ENCODE results near the gene ENAM.

- TF ChIP-seq POLR2A (IDR thresholded peaks at IDR 0.05; ENCODE audit: low read depth, low read length) (no peak), TAF1 (IDR thresholded peaks at IDR 0.05; ENCODE audit: borderline replicate concordance, low read depth, low read length) (no peak), POLR2AphosphoS5 (IDR thresholded peaks at IDR 0.05; ENCODE audit: low read depth, low read length) (no peak)
Observed at GRCh38 chr4:70586841-70587240, 41.7 kb upstream of the ENAM start.
